WERI-Rb-1 (cell line): Measurements from ENCODE around the gene MTCL1.
A peak's percentile ranks its signal among the peaks of the same experiment; 100 is the strongest.

Experiments
- DNase-seq: peaks from one replicate; pipeline ENCODE4 v3.0.0-alpha.2; 2020
- H3K27ac ChIP-seq: fragments of 250-450 bp; sonication (Bioruptor Pico); 2 replicates; pipeline ENCODE4 v1.5.1; 2020; ENCODE audit warnings: mild to moderate bottlenecking, moderate library complexity
- H3K27me3 ChIP-seq: fragments of 250-450 bp; sonication (Bioruptor Pico); 2 replicates; pipeline ENCODE4 v1.5.1; 2021; ENCODE audit warnings: mild to moderate bottlenecking, low read depth, moderate library complexity; ENCODE audit not compliant: insufficient read depth, severe bottlenecking
- H3K36me3 ChIP-seq: fragments of 250-450 bp; sonication (Bioruptor Pico); 2 replicates; pipeline ENCODE4 v1.5.1; 2020; ENCODE audit warnings: mild to moderate bottlenecking, moderate library complexity
- H3K4me3 ChIP-seq: 2 replicates; pipeline ENCODE4 v1.5.1; 2011; ENCODE audit warnings: low read depth, mild to moderate bottlenecking, control low read depth, low read length
- H3K9me3 ChIP-seq: fragments of 250-450 bp; sonication (Bioruptor Pico); 2 replicates; pipeline ENCODE4 v1.5.1; 2021; ENCODE audit warnings: mild to moderate bottlenecking, moderate library complexity; ENCODE audit not compliant: severe bottlenecking
- CTCF ChIP-seq: IDR thresholded peaks from 2 replicates; pipeline ENCODE4 v1.5.1; 2011; ENCODE audit warnings: low read depth, mild to moderate bottlenecking, control low read depth, inconsistent platforms, low read length

The MTCL1 gene

DNA sequence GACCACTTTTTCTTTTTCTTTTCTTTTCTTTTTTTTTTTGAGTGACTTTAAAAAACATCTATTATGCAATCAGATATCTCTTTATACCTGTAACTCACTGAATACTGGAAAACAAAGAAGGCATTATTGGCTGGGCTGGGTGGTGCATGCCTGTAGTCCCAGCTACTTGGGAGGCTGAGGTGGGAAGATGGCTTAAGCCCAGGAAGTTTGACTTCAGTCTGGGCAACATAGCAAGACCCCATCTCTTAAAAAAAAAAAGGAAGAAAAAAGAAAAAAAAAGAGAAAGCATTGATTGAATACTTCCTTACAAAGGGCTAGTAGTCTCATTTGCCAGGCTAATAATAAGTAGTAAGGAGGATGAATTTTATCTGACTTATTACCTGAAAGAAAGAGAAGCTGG is 2.7 kb upstream of the MTCL1 start:
- Histone ChIP-seq H3K27ac (no peak overlapping the region; the same call in 1 of the 2 replicates), H3K27me3 (peaks cover 3% of the 10 kb centered on the region), H3K4me3 (no peak overlapping the region), H3K9me3 (no peaks in the 10 kb centered on the region), H3K36me3 (no peaks in the 10 kb centered on the region)
- TF ChIP-seq CTCF = no peak
- no peak for DNase-seq

- H3K27me3 ChIP-seq = peaks cover 3% of the 10 kb centered on the region
- peak; percentile 80 for DNase-seq
- no peaks in the 10 kb centered on the region for H3K9me3 ChIP-seq
- TF ChIP-seq CTCF = 0 out of 2 replicates have a peak, but pooled peaks have one; percentile 1
- H3K27ac ChIP-seq = peak overlapping the region; percentile 40
- H3K4me3 ChIP-seq = peak overlapping the region; percentile 50
- H3K36me3 ChIP-seq = peaks cover 1% of the 10 kb centered on the region; the same call in 1 of the 2 replicates
These were observed 2.2 kb upstream of the MTCL1 start for GRCh38 chr18:8703092-8703709.

DNA sequence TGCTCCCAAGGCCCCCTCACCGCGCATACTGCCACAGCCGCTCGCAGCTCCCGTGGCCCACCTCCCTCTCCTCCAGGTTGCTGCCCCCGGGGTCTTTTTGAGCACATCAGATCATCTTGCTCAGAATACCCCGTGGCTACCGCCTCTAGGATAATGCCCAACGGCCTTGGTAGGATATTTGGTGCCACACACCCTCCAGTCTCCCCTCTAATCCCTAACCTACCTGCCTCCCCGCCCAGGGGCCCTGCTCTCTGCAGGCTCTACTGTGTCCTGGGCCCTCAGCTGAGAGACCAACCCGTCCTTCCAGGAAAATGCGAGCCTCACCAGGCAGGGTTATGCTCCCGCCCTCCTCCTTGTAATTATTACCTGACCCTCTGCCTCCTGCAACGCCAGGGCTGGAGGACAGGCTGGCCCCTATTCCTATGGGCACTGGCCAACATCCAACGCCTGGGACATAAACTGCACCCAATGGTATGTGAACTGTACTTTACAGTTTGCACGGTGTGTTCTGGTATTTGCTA is 1.5 kb upstream of the MTCL1 start:
- Histone ChIP-seq H3K4me3 (peak overlapping the region; percentile 50), H3K27me3 (peaks cover 3% of the 10 kb centered on the region), H3K27ac (peak overlapping the region; percentile 40), H3K9me3 (no peaks in the 10 kb centered on the region), H3K36me3 (peaks cover 7% of the 10 kb centered on the region; the same call in 1 of the 2 replicates)
- no peak for TF ChIP-seq CTCF
- DNase-seq = peak; percentile 16

- peak; percentile 86 for DNase-seq
- H3K27me3 ChIP-seq = peaks cover 3% of the 10 kb centered on the region
- H3K36me3 ChIP-seq = peaks cover 7% of the 10 kb centered on the region; the same call in 1 of the 2 replicates
- peak overlapping the region; percentile 47 for H3K27ac ChIP-seq
- peak overlapping the region; percentile 50 for H3K4me3 ChIP-seq
- TF ChIP-seq CTCF = no peak
- H3K9me3 ChIP-seq = no peaks in the 10 kb centered on the region
These were observed 757 bp upstream of the MTCL1 start for GRCh38 chr18:8704361-8705237.

- H3K9me3 ChIP-seq = no peaks in the 10 kb centered on the region
- no peak for DNase-seq
- TF ChIP-seq CTCF = no peak
- H3K4me3 ChIP-seq = peak overlapping the region; percentile 58
- peaks cover 7% of the 10 kb centered on the region; the same call in 1 of the 2 replicates for H3K36me3 ChIP-seq
- no peak overlapping the region for H3K27ac ChIP-seq
- peaks cover 3% of the 10 kb centered on the region for H3K27me3 ChIP-seq
These were observed 820 bp downstream of the MTCL1 start for GRCh38 chr18:8705961-8706790.
